HepG2 (cell line): ENCODE measurements around the gene TMED6. TPM values are rescaled to one million over a fixed set of nuclear protein-coding genes. Genes with fewer than 3 reads are reported as not detected.

Experiments
- E2F1 ChIP-seq: sonication (generic); formaldehyde crosslinking; IDR thresholded peaks from 2 replicates; pipeline ENCODE4 v1.5.0; 2020; ENCODE audit warnings: missing genetic modification reagents
- GLMP ChIP-seq: sonication (generic); formaldehyde crosslinking; IDR thresholded peaks from 2 replicates; pipeline ENCODE4 v1.9.0; 2021; ENCODE audit warnings: missing genetic modification reagents, mild to moderate bottlenecking, borderline replicate concordance
- GTF2F1 ChIP-seq: fragments of 150-350 bp; IDR thresholded peaks from 2 replicates; pipeline ENCODE4 v1.6.1; 2014; ENCODE audit warnings: low read length
- HNF1B ChIP-seq: sonication (generic); formaldehyde crosslinking; IDR thresholded peaks from 2 replicates; pipeline ENCODE4 v1.5.1; 2020; ENCODE audit warnings: mild to moderate bottlenecking, moderate library complexity, missing genetic modification reagents
- KLF6 ChIP-seq: IDR thresholded peaks from 2 replicates; pipeline ENCODE4 v1.8.0; 2016; ENCODE audit warnings: missing biosample characterization, missing genetic modification reagents
- MAFG ChIP-seq: sonication (generic); formaldehyde crosslinking; IDR thresholded peaks from 2 replicates; pipeline ENCODE4 v1.5.1; 2020; ENCODE audit warnings: mild to moderate bottlenecking, missing genetic modification reagents
- RCOR2 ChIP-seq: IDR thresholded peaks from 2 replicates; pipeline ENCODE4 v1.6.1; 2016; ENCODE audit warnings: missing biosample characterization, missing genetic modification reagents
- REXO4 ChIP-seq: sonication (generic); formaldehyde crosslinking; IDR thresholded peaks from 2 replicates; pipeline ENCODE4 v1.8.0; 2022; ENCODE audit warnings: missing genetic modification reagents, mild to moderate bottlenecking, borderline replicate concordance
- SPEN ChIP-seq: sonication (generic); formaldehyde crosslinking; IDR thresholded peaks from 2 replicates; pipeline ENCODE4 v1.5.1; 2020; ENCODE audit warnings: low read depth, mild to moderate bottlenecking, missing genetic modification reagents
- TEAD2 ChIP-seq: sonication (generic); formaldehyde crosslinking; IDR thresholded peaks from 2 replicates; pipeline ENCODE4 v1.9.0; 2021; ENCODE audit warnings: missing genetic modification reagents
- THAP11 ChIP-seq: IDR thresholded peaks from 2 replicates; pipeline ENCODE4 v1.6.1; 2016; ENCODE audit warnings: missing biosample characterization, missing genetic modification reagents
- TP53 ChIP-seq: sonication (generic); formaldehyde crosslinking; conservative IDR thresholded peaks from 2 replicates; pipeline ENCODE4 v1.4.0; 2020; ENCODE audit warnings: missing genetic modification reagents
- UBTF ChIP-seq: sonication (generic); formaldehyde crosslinking; IDR thresholded peaks from 2 replicates; pipeline ENCODE4 v1.4.0; 2020; ENCODE audit warnings: mild to moderate bottlenecking, missing genetic modification reagents
- ZNF343 ChIP-seq: sonication (generic); formaldehyde crosslinking; IDR thresholded peaks from 2 replicates; pipeline ENCODE4 v1.4.0; 2020; ENCODE audit warnings: mild to moderate bottlenecking, missing genetic modification reagents
- ZNF451 ChIP-seq: sonication (generic); formaldehyde crosslinking; IDR thresholded peaks from 2 replicates; pipeline ENCODE4 v1.5.0; 2020; ENCODE audit warnings: mild to moderate bottlenecking, missing genetic modification reagents
- ZNF496 ChIP-seq: sonication (generic); formaldehyde crosslinking; IDR thresholded peaks from 2 replicates; pipeline ENCODE4 v1.8.1; 2023; ENCODE audit warnings: mild to moderate bottlenecking, moderate library complexity, missing genetic modification reagents; ENCODE audit not compliant: insufficient replicate concordance
- ZNF501 ChIP-seq: sonication (generic); formaldehyde crosslinking; IDR thresholded peaks from 2 replicates; pipeline ENCODE4 v1.5.1; 2020; ENCODE audit warnings: mild to moderate bottlenecking, moderate library complexity, missing genetic modification reagents
- ZNF549 ChIP-seq: sonication (generic); formaldehyde crosslinking; IDR thresholded peaks from 2 replicates; pipeline ENCODE4 v1.5.0; 2020; ENCODE audit warnings: missing genetic modification reagents
- ZNF598 ChIP-seq: sonication (generic); formaldehyde crosslinking; IDR thresholded peaks from 2 replicates; pipeline ENCODE4 v1.5.1; 2020; ENCODE audit warnings: mild to moderate bottlenecking, missing genetic modification reagents, borderline replicate concordance
- ZNF639 ChIP-seq: conservative IDR thresholded peaks from 2 replicates; pipeline ENCODE4 v1.6.1; 2018; ENCODE audit warnings: missing genetic modification reagents
- ZNF737 ChIP-seq: sonication (generic); formaldehyde crosslinking; IDR thresholded peaks from 2 replicates; pipeline ENCODE4 v1.5.0; 2020; ENCODE audit warnings: missing genetic modification reagents, mild to moderate bottlenecking, borderline replicate concordance
- ZNF768 ChIP-seq: sonication (generic); formaldehyde crosslinking; IDR thresholded peaks from 2 replicates; pipeline ENCODE4 v1.4.0; 2020; ENCODE audit warnings: missing genetic modification reagents
- polyA plus RNA-seq, 8 experiments: library from polyadenylated mRNA; depleted of rRNA in 3 of 8; stranded (reverse) in 7 of 8; unstranded in 1 of 8; fragments of >200 nt; fragmentation: Illumina TruSeq in 4 of 8; extraction: Trizol in 4 of 8; gene quantifications; 2 replicates each; pipeline versions ENCODE4 v1.2.1 to v1.2.3, GENCODE V29; 2011 to 2016; ENCODE audit warnings: low read depth in 4 of 8, missing spikeins in 1 of 8, mixed read lengths in 1 of 8; ENCODE audit not compliant: insufficient read depth in 1 of 8
- total RNA-seq, 5 experiments: library from RNA; depleted of rRNA; stranded (reverse); fragments of >200 nt; fragmentation: Illumina TruSeq; extraction: Trizol; gene quantifications; 2 replicates each; pipeline ENCODE4 v1.2.3, GENCODE V29; 2016; ENCODE audit warnings: low read depth in 1 of 5

TMED6 gene
- total and polyA plus RNA-seq, 2 of the 13 experiments (the other 11 are each of a cell fraction or from before 2014, with no cell fraction given) = 9.8 to 14.4 TPM

- peak; percentile 85; the same call in 1 of the 2 replicates for TF ChIP-seq UBTF (CRISPR knock-in tag)
- TF ChIP-seq TP53 (CRISPR knock-in tag) = no peak
- no peak for TF ChIP-seq TEAD2
- peak; percentile 55; the same call in 1 of the 2 replicates for TF ChIP-seq ZNF343
- peak; percentile 88 for TF ChIP-seq THAP11 (CRISPR knock-in tag)
- TF ChIP-seq HNF1B (CRISPR knock-in tag) = peak; percentile 44; the same call in 1 of the 2 replicates
- TF ChIP-seq E2F1 (CRISPR knock-in tag) = no peak
- TF ChIP-seq ZNF549 (CRISPR knock-in tag) = no peak
- TF ChIP-seq REXO4 = no peak
- peak; percentile 68 for TF ChIP-seq ZNF501 (CRISPR knock-in tag)
- TF ChIP-seq ZNF737 (CRISPR knock-in tag) = no peak
- no peak for TF ChIP-seq MAFG (CRISPR knock-in tag)
- TF ChIP-seq ZNF639 (CRISPR knock-in tag) = no peak; the same call in 1 of the 2 replicates
- 0 out of 2 replicates have a peak, but pooled peaks have one; percentile 31 for TF ChIP-seq ZNF598 (CRISPR knock-in tag)
- TF ChIP-seq SPEN = peak; percentile 89
- peak; percentile 71 for TF ChIP-seq ZNF768 (CRISPR knock-in tag)
- TF ChIP-seq ZNF451 (CRISPR knock-in tag) = peak; percentile 67
- no peak for TF ChIP-seq RCOR2 (CRISPR knock-in tag)
- 0 out of 2 replicates have a peak, but pooled peaks have one; percentile 40 for TF ChIP-seq GLMP (CRISPR knock-in tag)
- peak; percentile 40 for TF ChIP-seq KLF6 (CRISPR knock-in tag)
- TF ChIP-seq GTF2F1 = no peak
- TF ChIP-seq ZNF496 = no peak
Measured at GRCh38 chr16:69310653-69311532, 40.7 kb downstream of the TMED6 start, which contains the start of gene VPS4A (continued).
